H1 (cell line): Measurements from ENCODE around the gene SPCS3. TPM values are rescaled to one million over a fixed set of nuclear protein-coding genes. Genes with fewer than 3 reads are reported as not detected.

Experiments
- CTCF ChIA-PET: fragments of 300-600 bp; sonication (Branson Sonifier 250); formaldehyde crosslinking; loops from one replicate; lab custom pipeline; 2021; ENCODE audit not compliant: partially characterized antibody; lab: Charles Lee
- POLR2A ChIA-PET: fragments of 300-600 bp; sonication (Branson Sonifier 250); formaldehyde crosslinking; loops from one replicate; lab custom pipeline; 2021; ENCODE audit warnings: inconsistent platforms; ENCODE audit not compliant: partially characterized antibody; lab: Charles Lee
- DNase-seq, 2 experiments: peaks; one replicate each; pipeline versions ENCODE4 v3.0.0 to v3.0.0-alpha.2; 2010 to 2022; ENCODE audit warnings: low spot score in 2 of 2, low read depth in 1 of 2, mixed read lengths in 1 of 2
- FAIRE-seq: peaks from 2 replicates; lab custom pipeline; 2011; peaks lifted over from hg19 to GRCh38; lab: Jason Lieb, UNC
- H2AFZ ChIP-seq: 2 replicates; pipeline ENCODE4 v1.8.1; 2012; ENCODE audit warnings: low read length, inconsistent platforms
- H2AK5ac ChIP-seq: 2 replicates; pipeline ENCODE4 v1.6.1; 2013; ENCODE audit warnings: low read depth, low read length
- H2BK120ac ChIP-seq: replicated peaks from 2 replicates; pipeline ENCODE3; 2013; ENCODE audit warnings: low read depth, low read length, inconsistent platforms
- H2BK12ac ChIP-seq: 2 replicates; pipeline ENCODE4 v1.6.1; 2013; ENCODE audit warnings: low read depth, low read length
- H2BK15ac ChIP-seq: 2 replicates; pipeline ENCODE4 v1.6.1; 2013; ENCODE audit warnings: low read length
- H2BK20ac ChIP-seq: 2 replicates; pipeline ENCODE4 v1.6.1; 2013; ENCODE audit warnings: low read length
- H2BK5ac ChIP-seq: 2 replicates; pipeline ENCODE4 v1.6.1; 2013; ENCODE audit warnings: low read depth, low read length
- H3K14ac ChIP-seq: 2 replicates; pipeline ENCODE4 v1.6.1; 2013; ENCODE audit warnings: inconsistent platforms; ENCODE audit not compliant: insufficient read length
- H3K18ac ChIP-seq: 2 replicates; pipeline ENCODE4 v1.6.1; 2013; ENCODE audit warnings: low read length; ENCODE audit errors: extremely low read depth
- H3K23ac ChIP-seq: 2 replicates; pipeline ENCODE4 v1.6.1; 2013; ENCODE audit warnings: inconsistent platforms; ENCODE audit not compliant: insufficient read length
- H3K23me2 ChIP-seq: 2 replicates; pipeline ENCODE4 v1.6.1; 2013; ENCODE audit warnings: low read depth, low read length
- H3K27ac ChIP-seq: 2 replicates; pipeline ENCODE4 v1.6.1; 2011; ENCODE audit warnings: low read depth, low read length, inconsistent platforms
- H3K27me3 ChIP-seq, 4 experiments: replicated peaks in 1 of 4; 1 replicate in 1 of 4; 2 replicates in 3 of 4; pipeline versions ENCODE4 v1.6.1 to v1.8.1; 2011 to 2013; ENCODE audit warnings: low read length in 3 of 4, mild to moderate bottlenecking in 3 of 4, inconsistent platforms in 2 of 4, mixed read lengths in 2 of 4, moderate library complexity in 1 of 4; ENCODE audit not compliant: control insufficient read depth in 3 of 4, insufficient read depth in 3 of 4; ENCODE audit errors: extremely low read depth in 1 of 4
- H3K36me3 ChIP-seq, 4 experiments: 2 replicates each; pipeline versions ENCODE4 v1.6.1 to v1.8.1; 2011 to 2013; ENCODE audit warnings: mild to moderate bottlenecking in 4 of 4, low read length in 3 of 4, moderate library complexity in 2 of 4, control low read depth in 1 of 4, inconsistent platforms in 1 of 4; ENCODE audit not compliant: insufficient read depth in 4 of 4, control insufficient read depth in 2 of 4
- H3K4ac ChIP-seq: replicated peaks from 2 replicates; pipeline ENCODE3; 2013; ENCODE audit warnings: low read length, low read depth, mixed read lengths, inconsistent platforms; ENCODE audit not compliant: insufficient read length
- H3K4me1 ChIP-seq, 4 experiments: replicated peaks in 1 of 4; 1 replicate in 1 of 4; 2 replicates in 3 of 4; pipeline versions ENCODE4 v1.6.1 to v1.8.1; 2011 to 2013; ENCODE audit warnings: low read length in 3 of 4, inconsistent platforms in 2 of 4, mixed read lengths in 1 of 4; ENCODE audit not compliant: insufficient read depth in 4 of 4, control insufficient read depth in 3 of 4
- H3K4me2 ChIP-seq, 2 experiments: 2 replicates each; pipeline versions ENCODE4 v1.6.1 to v1.8.1; 2011 to 2013; ENCODE audit warnings: low read depth in 2 of 2, low read length in 2 of 2, control low read depth in 1 of 2, inconsistent platforms in 1 of 2, mild to moderate bottlenecking in 1 of 2; ENCODE audit not compliant: insufficient read depth in 1 of 2
- H3K4me3 ChIP-seq, 4 experiments: fragments of 200-600, 300-600 bp in 1 of 4; sonication (generic), shearing (Covaris generic), sonication (Bioruptor Twin) in 1 of 4; 2 replicates each; pipeline versions ENCODE4 v1.5.1 to v1.8.1; 2011 to 2016; ENCODE audit warnings: low read length in 4 of 4, low read depth in 3 of 4, control low read depth in 2 of 4, inconsistent platforms in 2 of 4, mild to moderate bottlenecking in 2 of 4, mixed read lengths in 1 of 4, moderate library complexity in 1 of 4; ENCODE audit not compliant: insufficient read depth in 2 of 4; ENCODE audit errors: extremely low read depth in 1 of 4
- H3K56ac ChIP-seq: replicated peaks from 2 replicates; pipeline ENCODE3; 2013; ENCODE audit warnings: low read depth, mild to moderate bottlenecking, mixed read lengths, low read length, inconsistent platforms; ENCODE audit not compliant: insufficient read length
- H3K79me1 ChIP-seq: 2 replicates; pipeline ENCODE4 v1.6.1; 2013; ENCODE audit warnings: low read depth, low read length, control low read depth
- H3K79me2 ChIP-seq, 2 experiments: 2 replicates each; pipeline versions ENCODE4 v1.6.1 to v1.8.1; 2012 to 2013; ENCODE audit warnings: low read length in 2 of 2, mild to moderate bottlenecking in 2 of 2, inconsistent platforms in 1 of 2; ENCODE audit not compliant: insufficient read depth in 2 of 2, control insufficient read depth in 1 of 2
- H3K9ac ChIP-seq, 4 experiments: replicated peaks in 1 of 4; 1 replicate in 1 of 4; 2 replicates in 3 of 4; pipeline versions ENCODE4 v1.6.1 to v1.8.1; 2011 to 2013; ENCODE audit warnings: low read depth in 3 of 4, low read length in 3 of 4, control low read depth in 2 of 4, mild to moderate bottlenecking in 2 of 4, moderate library complexity in 2 of 4, inconsistent platforms in 1 of 4; ENCODE audit errors: extremely low read depth in 1 of 4
- H3K9me3 ChIP-seq, 2 experiments: 2 replicates each; pipeline versions ENCODE4 v1.6.1 to v1.8.1; 2012 to 2013; ENCODE audit warnings: mild to moderate bottlenecking in 2 of 2, moderate library complexity in 2 of 2, control low read depth in 1 of 2, inconsistent platforms in 1 of 2, low read depth in 1 of 2, low read length in 1 of 2, mixed read lengths in 1 of 2; ENCODE audit not compliant: insufficient read depth in 2 of 2
- H4K20me1 ChIP-seq, 2 experiments: replicated peaks in 1 of 2; 2 replicates each; pipeline versions ENCODE3 to v1.8.1; 2011 to 2013; ENCODE audit warnings: inconsistent platforms in 2 of 2, low read length in 2 of 2, mild to moderate bottlenecking in 1 of 2; ENCODE audit not compliant: insufficient read depth in 2 of 2, control insufficient read depth in 1 of 2
- H4K5ac ChIP-seq: 2 replicates; pipeline ENCODE4 v1.6.1; 2013; ENCODE audit warnings: low read length, low read depth, mixed read lengths, inconsistent platforms; ENCODE audit not compliant: insufficient read length
- H4K8ac ChIP-seq: 2 replicates; pipeline ENCODE4 v1.8.0; 2013; ENCODE audit warnings: mild to moderate bottlenecking, moderate library complexity, low read length, inconsistent platforms; ENCODE audit not compliant: insufficient read depth; ENCODE audit errors: extremely low read depth
- H4K91ac ChIP-seq: replicated peaks from 2 replicates; pipeline ENCODE3; 2013; ENCODE audit warnings: low read length, mixed read lengths, inconsistent platforms; ENCODE audit not compliant: insufficient read length
- CTBP2 ChIP-seq: IDR thresholded peaks from 2 replicates; pipeline ENCODE4 v1.7.0; 2011; ENCODE audit warnings: borderline replicate concordance, mild to moderate bottlenecking, moderate library complexity, mixed read lengths, low read length; ENCODE audit not compliant: insufficient read depth, insufficient read length
- WGBS, 2 experiments: shearing (Covaris generic) in 1 of 2; methylation state at CpG; one replicate each; pipeline versions ENCODE4 v1.1.6 to v1.1.7; 2013 to 2015; ENCODE audit warnings: low lambda C conversion rate in 2 of 2, mixed read lengths in 2 of 2, inconsistent platforms in 1 of 2, low coverage in 1 of 2, missing lambda C conversion rate in 1 of 2; ENCODE audit not compliant: insufficient replicate concordance in 2 of 2, insufficient coverage in 1 of 2, insufficient read length in 1 of 2; ENCODE audit errors: extremely low coverage in 1 of 2, missing lambda C conversion rate in 1 of 2; 5-methylcytosine and 5-hydroxymethylcytosine counted together
- polyA plus RNA-seq, 7 experiments: library from polyadenylated mRNA; depleted of rRNA in 3 of 7; stranded (reverse) in 5 of 7; unstranded in 2 of 7; fragments of >200 nt in 5 of 7; fragments of 200-250 nt in 2 of 7; gene quantifications; 1 replicate in 5 of 7; 2 replicates in 1 of 7; 4 replicates in 1 of 7; pipeline versions ENCODE4 v1.2.1 to v1.2.3, GENCODE V29; 2011 to 2013; ENCODE audit warnings: missing spikeins in 2 of 7, mixed read lengths in 2 of 7
- total RNA-seq: library from RNA; stranded (reverse); fragmentation: NEBNext Ultra II Directional; extraction: Animal tissue kit (Norgen Biotek cat#: 25700); gene quantifications from 2 replicates; pipeline ENCODE4 v1.2.1, GENCODE V29; 2021

The SPCS3 gene
- total and polyA plus RNA-seq, 2 of the 8 experiments (the other 6 are each of a cell fraction or from before 2014, with no cell fraction given): 18.4 to 117 TPM

DNA sequence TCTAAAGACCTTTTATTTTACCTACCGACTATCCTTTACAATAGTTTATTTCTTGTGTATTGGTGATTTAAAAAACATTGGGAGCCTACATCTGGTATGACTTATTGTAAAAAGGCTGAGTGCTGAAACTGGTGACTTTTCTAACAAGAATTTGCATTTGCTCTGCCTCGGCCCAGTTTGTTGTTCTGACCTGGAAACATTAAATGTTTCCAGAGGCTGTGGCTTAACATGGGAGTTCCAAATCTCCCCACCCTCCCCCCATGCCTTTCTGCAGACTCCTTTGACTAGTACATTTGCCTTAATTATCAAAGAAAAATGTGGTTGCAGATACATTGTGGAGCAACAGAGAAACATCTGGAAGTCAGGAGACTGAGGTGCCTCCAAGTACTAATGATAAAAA lies 39.8 kb downstream of the SPCS3 start:
- Histone ChIP-seq H4K8ac (no peak overlapping the region), H4K91ac (no peak overlapping the region), H3K23me2 (no peaks in the 10 kb centered on the region), H3K27me3 (no peaks in the 10 kb centered on the region), H3K79me1 (no peaks in the 10 kb centered on the region), H3K4me3 (no peak overlapping the region), H3K9ac (no peak overlapping the region), H3K4me1 (peaks cover 4 to 10% (median 7%) of the 10 kb centered on the region in 4 experiments; a peak in 4 of 7 replicates), H2BK12ac (0 out of 2 replicates have a peak overlapping the region, but pooled peaks have one; percentile 9), H3K36me3 (peaks cover 0 to 6% (median under 1%) of the 10 kb centered on the region in 4 experiments; a peak in 1 of 8 replicates), H4K20me1 (no peaks in the 10 kb centered on the region), H3K4me2 (no peak overlapping the region; a peak in 1 of 4 replicates), H2AFZ (no peak overlapping the region), H2BK5ac (no peak overlapping the region), H2BK20ac (no peak overlapping the region), H4K5ac (no peak overlapping the region), H2BK15ac (no peak overlapping the region), H3K18ac (no peak overlapping the region), H3K56ac (no peak overlapping the region), H3K4ac (no peak overlapping the region), H3K79me2 (no peaks in the 10 kb centered on the region), H3K9me3 (peaks cover 2 to 8% of the 10 kb centered on the region in 2 experiments), H2BK120ac (no peak overlapping the region), H3K14ac (no peak overlapping the region), H3K23ac (no peak overlapping the region), H2AK5ac (no peak overlapping the region), H3K27ac (no peak overlapping the region)
- ChIA-PET POLR2A (no interaction called here), CTCF (no interaction called here)
- DNase-seq (no peak), FAIRE-seq (no peak)
- no peak for TF ChIP-seq CTBP2
- 84% methylated on average over 2 of the region's 2 CpGs; no CpG with 5 or more reads in 1 of the 2 experiments for WGBS, 2 experiments
